Measurements from ENCODE around the gene ERICH3. TPM values are rescaled to one million over a fixed set of nuclear protein-coding genes. Genes with fewer than 3 reads are reported as not detected.

Gene ERICH3
- total RNA-seq, 1 experiment from 2014 or later = not detected

GRCh38 chr1:74570797-74571492 lies 102.6 kb downstream of the ERICH3 start:
- Histone ChIP-seq H3K4me3 (no peak overlapping the region), H3K27me3 (no peaks in the 10 kb centered on the region), H3K9me3 (no peaks in the 10 kb centered on the region), H3K36me3 (no peaks in the 10 kb centered on the region)
- DNase-seq = no peak

- Histone ChIP-seq H3K9me3 (no peaks in the 10 kb centered on the region), H3K36me3 (no peaks in the 10 kb centered on the region), H3K4me3 (no peak overlapping the region), H3K27me3 (no peaks in the 10 kb centered on the region)
- no peak for DNase-seq
Measured at GRCh38 chr1:74549932-74550331, 123.7 kb downstream of the ERICH3 start.

GRCh38 chr1:74548961-74549750 lies 124.4 kb downstream of the ERICH3 start:
- Histone ChIP-seq H3K4me3 (no peak overlapping the region), H3K9me3 (no peaks in the 10 kb centered on the region), H3K36me3 (no peaks in the 10 kb centered on the region), H3K27me3 (no peaks in the 10 kb centered on the region)
- no peak for DNase-seq

DNA sequence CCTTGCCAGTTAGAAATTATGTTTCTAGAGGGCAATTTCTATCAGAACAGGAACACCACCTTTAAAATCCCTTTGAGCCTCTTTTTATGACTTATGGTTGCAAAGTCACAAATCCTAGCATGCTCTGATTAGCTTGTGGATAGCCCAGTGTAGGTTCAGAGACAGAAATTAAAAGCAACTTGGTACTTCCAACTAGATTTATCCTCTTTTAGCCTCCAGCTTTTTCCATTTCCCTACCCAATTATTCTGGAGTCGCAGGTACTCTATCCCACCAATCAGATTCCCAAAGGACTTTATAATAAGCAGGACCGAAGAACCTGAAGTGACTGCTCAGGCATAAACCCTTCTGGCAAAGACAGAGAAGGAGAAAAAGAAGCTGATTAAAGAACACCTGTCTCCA lies 127.8 kb downstream of the ERICH3 start:
- no peaks in the 10 kb centered on the region for H3K36me3 ChIP-seq
- DNase-seq = no peak
- no peak overlapping the region for H3K4me3 ChIP-seq
- no peaks in the 10 kb centered on the region for H3K9me3 ChIP-seq
- no peaks in the 10 kb centered on the region for H3K27me3 ChIP-seq

- no peak overlapping the region for H3K4me3 ChIP-seq
Measured at GRCh38 chr1:74534241-74534640, 139.4 kb downstream of the ERICH3 start.

DNA sequence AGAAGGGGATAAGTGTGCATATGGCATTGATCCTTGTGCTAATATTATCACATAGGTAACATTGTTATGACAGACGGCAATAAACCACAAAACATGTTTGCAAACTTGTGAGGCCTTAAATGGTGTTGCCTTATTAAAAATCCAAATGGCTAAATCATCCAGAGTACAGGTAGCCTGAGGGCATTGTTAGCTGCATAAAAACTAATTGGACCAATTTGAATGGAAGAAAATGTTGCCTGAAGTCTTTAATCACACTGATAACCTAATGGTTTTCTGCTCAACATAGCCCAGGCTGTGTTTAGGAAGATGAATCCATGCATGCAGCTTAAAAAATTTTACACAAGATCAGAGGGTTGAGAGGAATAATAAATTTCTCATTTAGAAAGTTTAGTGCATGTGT lies 141.8 kb downstream of the ERICH3 start:
- Histone ChIP-seq H3K36me3 (no peaks in the 10 kb centered on the region), H3K9me3 (no peaks in the 10 kb centered on the region), H3K27me3 (no peaks in the 10 kb centered on the region), H3K4me3 (no peak overlapping the region)
- no peak for DNase-seq

More at GRCh38 chr1:74534241-74534640, 139.4 kb downstream of the ERICH3 start:
- no peaks in the 10 kb centered on the region for H3K27me3 ChIP-seq
- no peaks in the 10 kb centered on the region for H3K9me3 ChIP-seq
- no peaks in the 10 kb centered on the region for H3K36me3 ChIP-seq
- DNase-seq = no peak

- H3K27me3 ChIP-seq = no peaks in the 10 kb centered on the region
- DNase-seq = no peak
- no peak overlapping the region for H3K4me3 ChIP-seq
- H3K36me3 ChIP-seq = no peaks in the 10 kb centered on the region
- no peaks in the 10 kb centered on the region for H3K9me3 ChIP-seq
Measured at GRCh38 chr1:74530892-74531291, 142.7 kb downstream of the ERICH3 start.

DNA sequence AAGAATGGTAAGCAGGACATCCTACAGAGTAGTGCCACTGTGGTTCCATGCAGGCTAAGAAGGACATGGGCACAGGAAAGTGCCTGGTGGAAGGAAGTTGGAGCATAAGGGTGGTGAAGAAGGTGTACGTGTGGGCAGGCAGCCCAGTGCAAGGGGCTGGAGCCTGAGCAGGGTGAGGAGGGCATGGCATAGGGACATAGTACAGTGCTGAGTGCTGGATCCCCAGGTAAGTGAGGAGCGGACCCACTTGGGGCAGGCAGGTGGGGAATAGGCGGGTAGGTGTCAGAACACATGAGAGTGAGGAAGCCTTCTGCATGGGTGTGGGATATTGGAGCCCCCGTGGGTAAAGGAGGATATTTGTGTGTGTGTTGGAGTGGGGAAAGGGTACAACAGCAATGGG lies 145.5 kb downstream of the ERICH3 start:
- Histone ChIP-seq H3K9me3 (no peaks in the 10 kb centered on the region), H3K27me3 (no peaks in the 10 kb centered on the region), H3K36me3 (no peaks in the 10 kb centered on the region), H3K4me3 (no peak overlapping the region)
- DNase-seq = no peak

- Histone ChIP-seq H3K27me3 (no peaks in the 10 kb centered on the region), H3K4me3 (no peak overlapping the region), H3K9me3 (no peaks in the 10 kb centered on the region), H3K36me3 (no peaks in the 10 kb centered on the region)
- no peak for DNase-seq
Measured at GRCh38 chr1:74526708-74527107, 146.9 kb downstream of the ERICH3 start.

DNA sequence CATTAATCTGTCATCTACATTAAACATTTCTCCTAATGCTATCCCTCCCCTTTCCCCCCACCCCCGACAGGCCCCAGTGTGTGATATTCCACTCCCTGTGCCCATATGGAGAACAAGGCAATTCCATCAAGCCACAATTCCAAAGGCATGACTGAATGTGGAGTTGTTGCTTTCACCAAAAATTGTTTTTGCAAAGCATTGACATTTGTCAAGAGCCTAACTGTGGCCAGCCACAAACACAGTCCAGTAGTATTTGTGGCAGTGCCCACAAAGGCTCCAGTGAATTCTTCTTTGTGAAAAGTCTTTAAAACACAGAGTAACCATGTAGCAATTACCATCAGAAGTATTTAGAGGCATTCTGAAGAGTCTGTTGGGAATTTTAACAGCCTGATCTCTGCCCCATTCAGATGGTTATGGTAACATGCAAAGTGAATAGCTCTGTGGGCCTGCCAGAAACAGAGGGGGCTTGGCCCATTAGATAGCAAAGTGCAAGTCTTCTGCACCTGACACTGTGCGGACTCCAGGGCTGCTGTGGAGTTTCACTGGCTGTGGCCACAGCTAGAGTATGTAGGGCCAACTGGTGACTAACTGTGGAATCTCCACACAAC lies 149.6 kb downstream of the ERICH3 start:
- no peak for DNase-seq
- Histone ChIP-seq H3K27me3 (no peaks in the 10 kb centered on the region), H3K4me3 (no peak overlapping the region)

GRCh38 chr1:74522148-74522547 lies 151.4 kb downstream of the ERICH3 start:
- Histone ChIP-seq H3K9me3 (no peaks in the 10 kb centered on the region), H3K36me3 (no peaks in the 10 kb centered on the region), H3K4me3 (no peak overlapping the region), H3K27me3 (no peaks in the 10 kb centered on the region)
- DNase-seq = no peak

More for the DNA sequence above, 149.6 kb downstream of the ERICH3 start:
- Histone ChIP-seq H3K36me3 (no peaks in the 10 kb centered on the region), H3K9me3 (no peaks in the 10 kb centered on the region)

Other genes with a start within 250 kb of the ERICH3 start
- not detected in 2 replicates for gene LRRC53, start 161.2 kb downstream of the ERICH3 start, total RNA-seq (2014; rRNA removed; shearing (Covaris generic); ENCODE audit: low replicate concordance)
- gene CRYZ, start 59.3 kb upstream of the ERICH3 start, total RNA-seq (2014; rRNA removed; shearing (Covaris generic); ENCODE audit: low replicate concordance) = 35.8 and 55.8 TPM in 2 replicates
- 4.0 and 12.2 TPM in 2 replicates for gene TYW3, start 59.4 kb upstream of the ERICH3 start, total RNA-seq (2014; rRNA removed; shearing (Covaris generic); ENCODE audit: low replicate concordance)